ELR (cell line): ENCODE measurements around the gene WNT2B.

Experiments
- DNase-seq: peaks from one replicate; pipeline ENCODE4 v3.0.0-alpha.2; 2015; ENCODE audit warnings: low read depth

Gene WNT2B

GRCh38 chr1:112527266-112528010 lies 18.7 kb downstream of the WNT2B start:
- DNase-seq, result peak; percentile 74

GRCh38 chr1:112528076-112528475 lies 19.3 kb downstream of the WNT2B start:
- DNase-seq, result peak; percentile 17

DNA sequence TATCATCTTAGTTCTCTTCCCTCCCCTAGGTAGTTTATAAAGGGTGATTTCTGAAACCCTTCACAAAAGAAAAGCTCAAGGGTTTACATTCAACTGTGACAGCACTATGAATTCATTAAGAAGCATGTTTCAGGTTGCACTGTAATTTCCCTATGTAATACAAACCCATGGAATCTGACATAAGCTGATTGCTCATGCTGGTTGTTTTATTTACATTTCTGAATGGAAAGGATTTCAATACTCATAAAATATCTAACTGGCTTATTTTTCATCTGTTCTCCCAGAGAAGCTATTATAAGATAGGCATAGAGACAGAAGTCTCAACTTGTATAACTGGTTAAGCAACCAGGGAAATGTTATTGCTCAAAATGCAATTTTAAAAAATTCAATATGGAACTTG lies 20.5 kb downstream of the WNT2B start:
- DNase-seq, result peak; percentile 67

GRCh38 chr1:112530832-112531231 lies 22.1 kb downstream of the WNT2B start:
- no peak for DNase-seq

DNA sequence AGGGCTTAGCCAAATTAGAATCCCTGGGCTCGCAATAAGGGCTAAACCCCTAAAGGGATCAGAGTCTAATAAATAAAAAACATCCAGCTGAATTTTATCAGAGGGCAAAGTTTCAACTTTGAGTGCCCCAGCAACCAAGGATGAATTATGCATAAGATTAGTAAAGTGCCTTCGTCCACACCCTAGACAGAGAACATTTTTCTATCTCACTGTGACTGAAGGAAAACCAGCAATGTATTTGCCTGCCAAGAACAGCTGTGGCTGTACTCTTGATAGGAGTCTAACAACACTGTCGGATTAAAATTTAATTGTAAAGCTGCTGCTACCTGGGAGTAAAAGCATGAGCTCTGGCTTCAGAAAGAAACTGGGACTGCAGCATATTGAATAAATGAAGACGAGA lies 23.3 kb downstream of the WNT2B start:
- DNase-seq, result no peak

DNA sequence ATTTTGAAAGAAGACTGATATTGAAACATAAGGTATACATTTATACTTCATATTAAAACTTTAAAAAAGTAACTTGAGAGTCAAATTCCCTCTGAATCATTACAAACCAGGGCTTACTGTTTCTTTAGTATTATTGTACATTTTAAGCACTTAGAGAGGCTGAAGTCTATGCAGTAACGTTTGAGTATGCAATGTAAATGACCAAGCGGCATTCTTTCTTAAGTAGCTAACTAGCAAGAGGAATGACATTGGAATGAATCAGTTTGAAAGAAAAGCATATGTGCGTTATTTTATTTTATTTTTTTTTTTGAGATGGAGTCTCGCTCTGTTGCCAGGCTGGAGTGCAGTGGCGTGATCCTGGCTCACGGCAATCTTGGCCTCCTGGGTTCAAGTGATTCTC lies 24.3 kb downstream of the WNT2B start:
- DNase-seq, result peak; percentile 94

- DNase-seq, result no peak
Measured at GRCh38 chr1:112536561-112536960, 27.8 kb downstream of the WNT2B start.

DNA sequence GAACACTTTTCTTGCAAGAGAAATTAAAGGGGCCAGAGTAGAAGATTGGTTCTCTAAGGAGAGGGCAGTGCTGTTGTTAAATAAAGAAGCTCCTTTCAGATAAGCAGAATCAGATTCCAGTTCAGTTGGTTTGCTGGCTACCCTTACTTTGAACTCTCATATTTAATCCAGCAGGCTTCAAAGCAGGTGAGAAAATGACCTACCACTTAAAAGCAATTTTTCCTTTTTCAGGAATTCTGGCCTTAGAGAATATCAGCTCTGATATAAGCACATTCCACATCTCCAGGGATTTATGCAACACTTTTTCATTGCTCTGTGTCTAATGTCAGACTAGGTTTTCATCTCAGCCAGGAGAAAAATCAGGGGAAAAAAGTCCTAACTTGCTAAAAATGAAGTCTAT lies 28.7 kb downstream of the WNT2B start:
- no peak for DNase-seq

DNA sequence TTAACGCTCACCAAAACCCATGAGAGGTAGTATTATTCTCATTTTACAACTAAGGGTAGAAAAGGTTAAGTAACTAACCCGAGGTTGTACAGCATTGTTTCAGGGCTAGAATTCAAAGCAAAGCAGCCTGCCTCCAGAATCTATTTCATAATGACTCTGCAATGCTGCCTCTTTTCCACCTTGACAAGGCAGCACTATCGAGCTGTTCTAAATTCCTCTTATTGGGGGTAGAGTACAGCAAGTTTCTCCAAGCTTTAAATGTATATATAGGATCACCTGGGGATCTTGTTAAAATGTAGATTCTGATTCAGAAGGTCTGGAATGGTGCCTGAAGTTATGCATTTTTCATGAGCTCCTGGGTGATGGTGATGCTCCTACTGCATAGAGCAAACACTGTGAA lies 30.1 kb downstream of the WNT2B start:
- DNase-seq, result no peak

GRCh38 chr1:112540226-112540794 lies 31.5 kb downstream of the WNT2B start:
- DNase-seq, result no peak

GRCh38 chr1:112541299-112541698 lies 32.5 kb downstream of the WNT2B start:
- no peak for DNase-seq

GRCh38 chr1:112542206-112542973 lies 33.6 kb downstream of the WNT2B start:
- no peak for DNase-seq

GRCh38 chr1:112544011-112544688 lies 35.4 kb downstream of the WNT2B start:
- DNase-seq, result peak; percentile 97

- DNase-seq, result peak; percentile 63
Measured at GRCh38 chr1:112544751-112545150, 36.0 kb downstream of the WNT2B start.

DNA sequence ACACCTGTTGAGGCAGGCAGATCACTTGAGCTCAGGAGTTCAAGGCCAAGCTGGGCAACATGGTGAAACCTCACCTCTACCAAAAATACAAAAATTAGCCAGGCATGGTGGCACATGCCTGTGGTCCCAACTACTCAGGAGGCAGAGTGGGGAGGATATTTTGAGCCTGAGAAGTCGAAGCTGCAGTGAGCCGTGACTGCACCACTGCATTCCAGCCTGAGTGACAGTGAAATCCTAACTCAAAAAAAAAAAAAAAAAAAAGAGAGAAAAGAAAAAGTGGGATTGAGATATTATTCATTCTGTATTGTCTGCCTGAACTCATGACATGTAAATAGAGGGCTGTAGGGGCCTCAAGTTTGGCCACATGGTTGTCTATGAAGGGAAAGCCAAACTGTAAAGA lies 37.3 kb downstream of the WNT2B start:
- no peak for DNase-seq

DNA sequence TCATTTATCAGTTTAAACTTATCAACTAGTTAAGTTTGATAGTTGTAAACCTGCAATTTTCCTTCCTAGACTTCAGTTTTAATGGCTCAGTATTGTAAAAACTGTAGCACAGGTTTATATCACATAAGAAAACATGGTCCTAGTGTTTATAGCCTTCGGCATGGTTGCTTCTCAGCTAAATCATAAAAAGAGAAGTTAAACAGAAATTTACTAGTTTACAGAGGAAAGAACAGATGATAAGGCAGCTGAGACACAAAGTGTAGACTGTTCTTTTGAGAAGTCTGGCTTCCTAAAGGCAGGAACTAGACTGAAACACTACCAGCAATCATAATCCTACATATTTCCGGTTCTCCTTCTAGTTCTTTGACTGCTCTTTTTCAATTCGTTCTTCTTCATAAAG lies 39.8 kb downstream of the WNT2B start:
- no peak for DNase-seq

DNA sequence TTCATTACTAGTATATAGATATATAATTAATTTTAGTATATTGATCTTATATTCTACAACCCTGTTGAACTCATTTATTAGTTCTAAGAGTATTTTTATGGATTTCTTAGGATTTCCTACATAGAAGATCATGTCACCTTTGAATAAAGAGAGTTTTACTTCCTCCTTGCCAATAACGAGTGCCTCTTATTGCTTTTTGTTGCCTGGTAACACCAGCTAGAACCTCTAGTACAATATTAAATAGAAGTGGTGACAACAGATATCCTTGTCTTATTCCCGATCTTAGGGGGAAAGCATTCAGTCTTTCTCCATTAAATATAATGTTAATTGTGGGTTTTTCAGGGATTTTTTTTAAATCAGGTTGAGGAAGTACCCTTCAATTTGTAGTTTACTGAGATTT lies 40.8 kb downstream of the WNT2B start:
- DNase-seq, result no peak

- no peak for DNase-seq
Measured at GRCh38 chr1:112554411-112554810, 45.6 kb downstream of the WNT2B start.

GRCh38 chr1:112557385-112557784 lies 48.6 kb downstream of the WNT2B start:
- peak; percentile 44 for DNase-seq

DNA sequence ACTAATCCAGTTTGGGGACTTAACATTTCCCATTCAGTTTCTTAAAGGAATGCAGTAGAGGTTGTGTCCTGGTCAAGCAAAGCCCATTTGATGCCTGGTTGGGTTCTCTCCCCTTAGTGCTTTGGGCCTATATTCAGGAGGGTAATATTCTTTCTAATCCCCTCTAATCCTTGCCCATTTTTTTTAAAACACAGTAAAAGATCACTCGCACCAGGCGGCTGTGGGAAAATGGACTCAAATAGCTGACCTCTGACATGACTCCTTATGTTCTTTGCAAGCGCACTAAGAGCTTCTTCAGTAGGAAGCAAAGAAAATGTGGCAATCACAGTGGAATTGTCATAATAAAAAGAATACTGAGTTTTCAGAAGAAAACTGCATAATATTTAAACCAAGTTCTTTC lies 49.9 kb downstream of the WNT2B start:
- no peak for DNase-seq

DNA sequence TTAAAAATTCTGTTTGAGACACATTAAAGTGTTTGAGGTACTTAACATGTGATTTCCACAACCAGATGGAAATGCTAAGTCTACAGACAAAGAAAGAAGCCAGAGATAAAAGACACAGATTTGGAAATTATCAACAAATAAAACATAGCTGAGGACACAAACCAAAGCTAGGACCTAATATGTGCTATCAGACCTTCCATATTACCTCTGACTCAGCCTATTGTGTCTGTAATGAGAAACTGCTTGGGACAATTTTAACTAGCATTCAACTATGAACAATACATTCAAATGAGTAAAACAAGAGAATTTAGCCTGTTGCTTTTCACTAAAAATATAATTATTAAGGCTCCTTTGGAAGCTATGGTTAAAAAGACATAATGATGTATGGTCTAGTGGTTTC lies 54.6 kb downstream of the WNT2B start:
- DNase-seq, result no peak

DNA sequence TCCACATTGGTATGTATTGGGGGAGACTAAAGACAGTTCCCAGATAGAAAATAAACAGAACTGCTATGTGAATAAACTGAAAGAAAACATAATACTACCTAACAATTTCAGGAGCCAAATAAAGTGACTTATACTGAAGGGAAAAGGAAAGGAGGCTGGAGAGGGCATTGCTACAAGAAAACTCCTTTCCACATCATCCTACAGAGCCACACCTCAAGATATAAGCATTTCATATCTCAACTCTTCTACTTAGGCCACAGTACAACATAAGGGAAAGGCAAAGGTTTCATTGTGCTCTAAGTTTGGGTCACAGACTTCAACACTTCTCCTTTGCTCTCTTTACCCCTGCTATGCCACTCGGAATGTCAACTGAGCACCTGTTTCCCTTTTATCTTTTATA lies 55.3 kb downstream of the WNT2B start:
- DNase-seq, result no peak

DNA sequence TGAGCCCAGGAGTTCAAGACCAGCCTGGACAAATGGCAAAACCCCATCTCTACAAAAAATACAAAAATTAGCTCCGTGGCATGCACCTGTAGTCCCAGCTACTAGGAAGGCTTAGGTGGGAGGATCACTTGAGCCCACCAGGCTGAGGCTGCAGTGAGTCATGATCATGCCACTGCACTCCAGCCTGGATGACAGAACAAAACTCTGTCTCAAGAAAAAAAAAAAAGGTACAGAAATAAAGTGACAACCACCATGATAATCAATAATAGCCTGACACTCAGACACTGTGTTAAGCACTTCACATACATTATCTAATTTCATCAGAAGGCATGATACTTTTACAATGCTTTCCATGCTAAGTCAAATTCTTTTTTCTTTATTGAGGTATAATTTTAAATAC lies 57.0 kb downstream of the WNT2B start:
- DNase-seq, result no peak
